Endothelial cell of umbilical vein (primary cell): ENCODE measurements around the gene XRCC6. TPM values are rescaled to one million over a fixed set of nuclear protein-coding genes. Genes with fewer than 3 reads are reported as not detected.
"Not testable (repeated sequence)": the region's sequence is repeated elsewhere in the genome, so short reads cannot be mapped to it uniquely, and the experiment has no call there.

Source experiments
- BruUV-seq: library from RNA; stranded (reverse); fragments of 400-500 nt; replicated peaks from 2 replicates; lab custom pipeline; 2021; lab: Mats Ljungman, UMichigan
- CTCF ChIA-PET: fragments of 300-600, 350-600 bp; sonication (Branson Sonifier 250); formaldehyde crosslinking; loops from one replicate; lab custom pipeline; 2021; ENCODE audit warnings: antibody characterized with exemption, inconsistent platforms; lab: Charles Lee
- POLR2A ChIA-PET: fragments of 300-600, 350-600 bp; sonication (Branson Sonifier 250); formaldehyde crosslinking; loops from one replicate; lab custom pipeline; 2021; ENCODE audit warnings: antibody characterized with exemption, inconsistent platforms; lab: Charles Lee
- DNase-seq: peaks from one replicate; pipeline ENCODE4 v3.0.0-alpha.2; 2011; ENCODE audit warnings: low read depth, low spot score
- FAIRE-seq: peaks from 2 replicates; lab custom pipeline; 2011; peaks lifted over from hg19 to GRCh38; lab: Jason Lieb, UNC
- H2AFZ ChIP-seq: 2 replicates; pipeline ENCODE4 v1.6.0; 2012; ENCODE audit warnings: low read depth, low read length, control low read depth, inconsistent platforms
- H3K27ac ChIP-seq: 2 replicates; pipeline ENCODE4 v1.5.1; 2011; ENCODE audit warnings: low read depth, mild to moderate bottlenecking, control low read depth, low read length, moderate library complexity; ENCODE audit not compliant: insufficient read depth
- H3K27me3 ChIP-seq, 2 experiments: 2 replicates each; pipeline versions ENCODE4 v1.6.0 to v1.6.1; 2011; ENCODE audit warnings: low read length in 2 of 2, mixed read lengths in 1 of 2; ENCODE audit not compliant: control insufficient read depth in 2 of 2, insufficient read depth in 2 of 2
- H3K36me3 ChIP-seq, 2 experiments: 2 replicates in 1 of 2; 3 replicates in 1 of 2; pipeline ENCODE4 v1.5.1; 2011; ENCODE audit warnings: low read length in 2 of 2, mild to moderate bottlenecking in 1 of 2, moderate library complexity in 1 of 2; ENCODE audit not compliant: control insufficient read depth in 2 of 2, insufficient read depth in 2 of 2; ENCODE audit errors: extremely low read depth in 1 of 2
- H3K4me1 ChIP-seq: 3 replicates; pipeline ENCODE4 v1.5.1; 2011; ENCODE audit warnings: mild to moderate bottlenecking, low read length; ENCODE audit not compliant: control insufficient read depth, insufficient read depth; ENCODE audit errors: extremely low read depth
- H3K4me2 ChIP-seq: 2 replicates; pipeline ENCODE4 v1.6.1; 2011; ENCODE audit warnings: low read length, control low read depth, mixed read lengths; ENCODE audit not compliant: insufficient read depth
- H3K4me3 ChIP-seq, 3 experiments: fragments of 200-600 bp in 1 of 3; sonication (generic), shearing (Covaris generic) in 1 of 3; replicated peaks in 1 of 3; 2 replicates each; pipeline ENCODE4 v1.5.1; 2011 to 2016; ENCODE audit warnings: control low read depth in 3 of 3, low read length in 3 of 3, mild to moderate bottlenecking in 2 of 3, inconsistent platforms in 1 of 3, low read depth in 1 of 3, moderate library complexity in 1 of 3; ENCODE audit not compliant: insufficient read depth in 1 of 3
- H3K79me2 ChIP-seq: 2 replicates; pipeline ENCODE4 v1.6.0; 2012; ENCODE audit warnings: low read length, inconsistent platforms; ENCODE audit not compliant: control insufficient read depth, insufficient read depth
- H3K9ac ChIP-seq: replicated peaks from 2 replicates; pipeline ENCODE3; 2011; ENCODE audit warnings: low read length, control low read depth; ENCODE audit not compliant: insufficient read depth; ENCODE audit errors: extremely low read depth
- H3K9me1 ChIP-seq: replicated peaks from 3 replicates; pipeline ENCODE4 v1.6.0; 2011; ENCODE audit warnings: mild to moderate bottlenecking, low read length; ENCODE audit not compliant: control insufficient read depth, insufficient read depth; ENCODE audit errors: extremely low read depth
- H3K9me3 ChIP-seq: replicated peaks from 2 replicates; pipeline ENCODE4 v1.5.1; 2012; ENCODE audit warnings: low read length, inconsistent platforms; ENCODE audit not compliant: control insufficient read depth, insufficient read depth
- H4K20me1 ChIP-seq: replicated peaks from 2 replicates; pipeline ENCODE3; 2011; ENCODE audit warnings: mild to moderate bottlenecking, low read length; ENCODE audit not compliant: control insufficient read depth, insufficient read depth; ENCODE audit errors: extremely low read depth
- EZH2 ChIP-seq: IDR thresholded peaks from 2 replicates; pipeline ENCODE4 v1.6.1; 2012; ENCODE audit warnings: borderline replicate concordance, low read depth, mild to moderate bottlenecking, moderate library complexity, low read length, inconsistent platforms; ENCODE audit not compliant: severe bottlenecking
- FOS ChIP-seq: IDR thresholded peaks from 2 replicates; pipeline ENCODE4 v1.6.1; 2011; ENCODE audit warnings: mild to moderate bottlenecking, low read length, moderate library complexity, borderline replicate concordance; ENCODE audit not compliant: insufficient read depth
- GATA2 ChIP-seq: IDR thresholded peaks from 2 replicates; pipeline ENCODE4 v1.7.0; 2011; ENCODE audit warnings: low read depth, mild to moderate bottlenecking, moderate library complexity, mixed read lengths, low read length; ENCODE audit not compliant: insufficient read length, insufficient read depth
- JUN ChIP-seq: IDR thresholded peaks from 2 replicates; pipeline ENCODE4 v1.6.1; 2011; ENCODE audit warnings: borderline replicate concordance, low read depth; ENCODE audit not compliant: insufficient read length, insufficient read depth
- MYC ChIP-seq: IDR thresholded peaks from one replicate; pipeline ENCODE4 v1.6.1; 2011; ENCODE audit warnings: mild to moderate bottlenecking, low read depth, low read length
- POLR2A ChIP-seq: IDR thresholded peaks from 2 replicates; pipeline ENCODE4 v1.6.1; 2012; ENCODE audit warnings: low read depth, mild to moderate bottlenecking, control low read depth, low read length
- POLR2AphosphoS5 ChIP-seq: IDR thresholded peaks from 2 replicates; pipeline ENCODE4 v1.6.1; 2012; ENCODE audit warnings: low read depth, mild to moderate bottlenecking, control low read depth, low read length, moderate library complexity; ENCODE audit not compliant: insufficient read depth
- dilution Hi-C: fragments of 300-500 bp; cut with MboI; formaldehyde crosslinking; loops from one replicate; pipeline ENCODE4 v1.15.0; 2019; ENCODE audit warnings: low sequenced_read_pairs; ENCODE audit not compliant: extremely low pct_ligation_motif_present
- intact Hi-C: fragments of 100-400 bp; cut with micrococcal nuclease; formaldehyde crosslinking; loops from one replicate; pipeline ENCODE4 v1.10.0; 2022
- polyA plus RNA-seq, 4 experiments: library from polyadenylated mRNA; depleted of rRNA in 3 of 4; stranded (reverse) in 3 of 4; unstranded in 1 of 4; fragments of >200 nt; gene quantifications; 2 replicates each; pipeline versions ENCODE4 v1.2.1 to v1.2.3, GENCODE V29; 2011 to 2012; ENCODE audit warnings: missing spikeins in 1 of 4
- total RNA-seq: library from RNA; stranded (reverse); gene quantifications from 2 replicates; pipeline ENCODE4 v1.2.3, GENCODE V29; 2021
- TF ChIP-seq, protein P1 (sequence below): IDR thresholded peaks from 2 replicates; pipeline ENCODE4 v1.6.1; 2011; ENCODE audit not compliant: insufficient read depth, insufficient read length
- TF ChIP-seq, protein P2 (sequence below), 2 donors: IDR thresholded peaks; 1 replicate in 1 of 2; 2 replicates in 1 of 2; pipeline ENCODE4 v1.5.1; 2011; ENCODE audit warnings: low read length in 2 of 2, mild to moderate bottlenecking in 2 of 2, moderate library complexity in 2 of 2, control low read depth in 1 of 2, inconsistent platforms in 1 of 2, low read depth in 1 of 2; ENCODE audit not compliant: insufficient read depth in 1 of 2; ENCODE audit errors: extremely low read depth in 1 of 2

Gene XRCC6
- total and polyA plus RNA-seq, 2 donors (not counting 3 experiments of a cell fraction or from before 2014, with no cell fraction given), result 117 to 309 TPM

DNA sequence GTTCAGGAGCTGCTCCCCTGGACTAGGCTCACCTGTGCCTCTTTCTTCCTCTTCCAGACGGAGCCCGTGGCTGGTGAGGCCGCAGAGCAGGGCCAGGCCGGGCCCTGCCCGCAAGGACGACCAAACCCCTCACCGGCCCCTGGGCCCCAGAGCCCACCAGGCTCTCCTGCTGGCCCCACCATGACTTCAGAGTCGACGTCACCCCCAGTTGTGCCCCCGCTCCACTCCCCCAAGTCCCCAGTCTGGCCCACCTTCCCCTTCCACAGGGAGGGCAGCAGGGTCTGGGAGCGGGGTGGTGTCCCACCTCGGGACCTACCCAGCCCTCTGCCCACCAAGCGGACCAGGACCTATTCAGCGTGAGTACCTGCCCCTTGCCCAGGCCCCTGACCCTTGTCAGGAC lies 49.3 kb upstream of the XRCC6 start:
- H3K9me1 ChIP-seq, result no peaks in the 10 kb centered on the region
- no peaks in the 10 kb centered on the region for H3K36me3 ChIP-seq
- no peak overlapping the region for H3K9ac ChIP-seq
- POLR2A ChIA-PET, result no interaction called here
- no peak for DNase-seq
- no peak overlapping the region for H2AFZ ChIP-seq
- no TSS peak for BruUV-seq
- no peaks in the 10 kb centered on the region for H3K79me2 ChIP-seq
- no peak for FAIRE-seq
- intact Hi-C loops, result no loop called here
- H3K27ac ChIP-seq, result no peak overlapping the region
- no peak overlapping the region for H3K4me3 ChIP-seq
- no peak overlapping the region for H3K4me2 ChIP-seq
- no peaks in the 10 kb centered on the region for H3K9me3 ChIP-seq
- dilution Hi-C loops, result no loop called here
- no peaks in the 10 kb centered on the region for H3K4me1 ChIP-seq
- no peaks in the 10 kb centered on the region for H4K20me1 ChIP-seq
- CTCF ChIA-PET, result no interaction called here
- H3K27me3 ChIP-seq, result no peaks in the 10 kb centered on the region
- no peak for TF ChIP-seq GATA2
- TF ChIP-seq, protein P1, sequence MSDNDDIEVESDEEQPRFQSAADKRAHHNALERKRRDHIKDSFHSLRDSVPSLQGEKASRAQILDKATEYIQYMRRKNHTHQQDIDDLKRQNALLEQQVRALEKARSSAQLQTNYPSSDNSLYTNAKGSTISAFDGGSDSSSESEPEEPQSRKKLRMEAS, result no peak
- TF ChIP-seq JUN, result no peak
- no peak for TF ChIP-seq POLR2A
- TF ChIP-seq, protein P2, sequence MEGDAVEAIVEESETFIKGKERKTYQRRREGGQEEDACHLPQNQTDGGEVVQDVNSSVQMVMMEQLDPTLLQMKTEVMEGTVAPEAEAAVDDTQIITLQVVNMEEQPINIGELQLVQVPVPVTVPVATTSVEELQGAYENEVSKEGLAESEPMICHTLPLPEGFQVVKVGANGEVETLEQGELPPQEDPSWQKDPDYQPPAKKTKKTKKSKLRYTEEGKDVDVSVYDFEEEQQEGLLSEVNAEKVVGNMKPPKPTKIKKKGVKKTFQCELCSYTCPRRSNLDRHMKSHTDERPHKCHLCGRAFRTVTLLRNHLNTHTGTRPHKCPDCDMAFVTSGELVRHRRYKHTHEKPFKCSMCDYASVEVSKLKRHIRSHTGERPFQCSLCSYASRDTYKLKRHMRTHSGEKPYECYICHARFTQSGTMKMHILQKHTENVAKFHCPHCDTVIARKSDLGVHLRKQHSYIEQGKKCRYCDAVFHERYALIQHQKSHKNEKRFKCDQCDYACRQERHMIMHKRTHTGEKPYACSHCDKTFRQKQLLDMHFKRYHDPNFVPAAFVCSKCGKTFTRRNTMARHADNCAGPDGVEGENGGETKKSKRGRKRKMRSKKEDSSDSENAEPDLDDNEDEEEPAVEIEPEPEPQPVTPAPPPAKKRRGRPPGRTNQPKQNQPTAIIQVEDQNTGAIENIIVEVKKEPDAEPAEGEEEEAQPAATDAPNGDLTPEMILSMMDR (IDR thresholded peaks at IDR 0.05; ENCODE audit: extremely low read depth in 1 of 2, insufficient read depth in 1 of 2, low read depth in 1 of 2, low read length in 2 of 2), result no peak
- TF ChIP-seq EZH2, result no peak
- no peak for TF ChIP-seq FOS
- no peak for TF ChIP-seq POLR2AphosphoS5
- no peak for TF ChIP-seq MYC

DNA sequence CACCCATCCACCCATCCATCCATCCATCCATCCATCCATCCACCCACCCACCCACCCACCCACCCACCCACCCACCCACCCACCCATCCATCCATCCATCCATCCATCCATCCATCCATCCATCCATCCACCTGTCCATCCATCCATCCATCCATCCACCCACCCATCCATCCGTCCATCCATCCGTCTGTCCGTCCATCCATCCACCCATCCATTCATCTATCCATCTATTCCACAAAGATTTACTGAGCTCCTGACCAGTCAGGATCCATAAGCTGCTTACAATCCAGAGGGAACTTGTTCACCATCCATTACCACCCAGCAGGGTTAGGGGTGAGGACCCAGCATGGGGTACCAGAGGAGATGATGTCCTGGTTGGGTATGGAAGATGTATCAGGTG lies 48.8 kb upstream of the XRCC6 start:
- intact Hi-C loops, H3K36me3 ChIP-seq, POLR2A ChIA-PET, H3K9me3 ChIP-seq, DNase-seq, FAIRE-seq, H3K79me2 ChIP-seq, H3K4me1 ChIP-seq, H3K4me3 ChIP-seq, dilution Hi-C loops, H3K27me3 ChIP-seq, H2AFZ ChIP-seq, BruUV-seq, H4K20me1 ChIP-seq, H3K9ac ChIP-seq, H3K4me2 ChIP-seq, H3K27ac ChIP-seq, H3K9me1 ChIP-seq: not testable (repeated sequence)
- CTCF ChIA-PET, result interaction anchor here (0.6 kb wide), 1 partner anchor 29 kb away, joined by 3 read pairs; the partner anchor contains the start of gene POLR3H
